GM12892 (cell line): ENCODE data around the gene SH3BP4.

Source experiments
- DNase-seq: peaks from one replicate; pipeline ENCODE4 v3.0.0; 2011; ENCODE audit not compliant: insufficient read length
- FAIRE-seq: peaks from 2 replicates; lab custom pipeline; 2011; peaks lifted over from hg19 to GRCh38; lab: Jason Lieb, UNC
- POLR2A ChIP-seq: IDR thresholded peaks from 2 replicates; pipeline ENCODE4 v1.6.1; 2011; ENCODE audit warnings: low read depth, low read length, control low read depth
- POLR2AphosphoS5 ChIP-seq: IDR thresholded peaks from 2 replicates; pipeline ENCODE4 v1.6.1; 2011; ENCODE audit warnings: low read depth, low read length, control low read depth
- TAF1 ChIP-seq: IDR thresholded peaks from 2 replicates; pipeline ENCODE4 v1.6.1; 2011; ENCODE audit warnings: low read depth, mild to moderate bottlenecking, control low read depth, low read length, borderline replicate concordance

The SH3BP4 gene

GRCh38 chr2:234996941-234997270 is 45.1 kb downstream of the SH3BP4 start:
- FAIRE-seq = no peak
- no peak for DNase-seq
- TF ChIP-seq POLR2A (no peak), POLR2AphosphoS5 (no peak), TAF1 (no peak)

GRCh38 chr2:234997389-234997788 is 45.6 kb downstream of the SH3BP4 start:
- FAIRE-seq (no peak), DNase-seq (no peak)
- TF ChIP-seq POLR2AphosphoS5 (no peak), POLR2A (no peak), TAF1 (no peak)

- no peak for FAIRE-seq
- no peak for DNase-seq
- TF ChIP-seq POLR2AphosphoS5 = no peak
- TF ChIP-seq TAF1 = no peak
- TF ChIP-seq POLR2A = no peak
These were observed 46.8 kb downstream of the SH3BP4 start for GRCh38 chr2:234998404-234999211.

GRCh38 chr2:234999740-235000425 is 48.1 kb downstream of the SH3BP4 start:
- TF ChIP-seq POLR2A (no peak), POLR2AphosphoS5 (no peak), TAF1 (no peak)
- DNase-seq (no peak), FAIRE-seq (no peak)

GRCh38 chr2:235000426-235001236 is 48.8 kb downstream of the SH3BP4 start:
- no peak for FAIRE-seq
- DNase-seq = no peak
- no peak for TF ChIP-seq POLR2A
- TF ChIP-seq TAF1 = no peak
- no peak for TF ChIP-seq POLR2AphosphoS5

GRCh38 chr2:235001237-235002133 is 49.7 kb downstream of the SH3BP4 start:
- DNase-seq = no peak
- no peak for FAIRE-seq
- TF ChIP-seq POLR2AphosphoS5 (no peak), TAF1 (no peak), POLR2A (no peak)

- no peak for DNase-seq
- FAIRE-seq = no peak
- TF ChIP-seq POLR2AphosphoS5 (no peak), POLR2A (no peak), TAF1 (no peak)
These were observed 50.6 kb downstream of the SH3BP4 start for GRCh38 chr2:235002198-235003095.

- DNase-seq (no peak), FAIRE-seq (no peak)
- TF ChIP-seq POLR2AphosphoS5 (no peak), POLR2A (no peak), TAF1 (no peak)
These were observed 51.4 kb downstream of the SH3BP4 start for GRCh38 chr2:235003096-235003775.

GRCh38 chr2:235004329-235004903 is 52.6 kb downstream of the SH3BP4 start:
- DNase-seq (no peak), FAIRE-seq (no peak)
- TF ChIP-seq POLR2A = no peak
- TF ChIP-seq POLR2AphosphoS5 = no peak
- TF ChIP-seq TAF1 = no peak

GRCh38 chr2:235005023-235005422 is 53.2 kb downstream of the SH3BP4 start:
- no peak for DNase-seq
- TF ChIP-seq TAF1 (no peak), POLR2AphosphoS5 (no peak), POLR2A (no peak)
- no peak for FAIRE-seq
